C4-2B (cell line): ENCODE data around the gene GMPS.
A peak's percentile ranks its signal among the peaks of the same experiment; 100 is the strongest.

Experiments
- CTCF ChIP-seq: fragments of 450-650 bp; conservative IDR thresholded peaks from 2 replicates; pipeline ENCODE4 v1.5.1; 2017; ENCODE audit warnings: mild to moderate bottlenecking
- ZFX ChIP-seq: fragments of 450-650 bp; IDR thresholded peaks from 2 replicates; pipeline ENCODE4 v1.6.1; 2017

GRCh38 chr3:155978324-155978723 is 107.9 kb downstream of the GMPS start:
- TF ChIP-seq CTCF (peak; percentile 58), ZFX (no peak)
